Measurements from ENCODE around the gene FBXO41. TPM values are rescaled to one million over a fixed set of nuclear protein-coding genes. Genes with fewer than 3 reads are reported as not detected.

FBXO41 gene
- total and polyA plus RNA-seq, 9 of the 15 experiments (the other 6 are each of a cell fraction or from before 2014, with no cell fraction given): 0.21 to 8.2 (median 3.5) TPM

- TF ChIP-seq CHD7 (IDR thresholded peaks at IDR 0.05; ENCODE audit: low read depth, low read length): no peak
- no peak for TF ChIP-seq TCF7L2 (IDR thresholded peaks at IDR 0.05; ENCODE audit: low read depth, low read length)
- no peak; the same call in 1 of the 2 replicates for TF ChIP-seq PHF21A (IDR thresholded peaks at IDR 0.05; ENCODE audit: borderline replicate concordance, low read depth)
- TF ChIP-seq ZNF217 (CRISPR knock-in tag; IDR thresholded peaks at IDR 0.05): no peak
- TF ChIP-seq ARID1B (IDR thresholded peaks at IDR 0.05): peak; percentile 33; the same call in 1 of the 2 replicates
- TF ChIP-seq ZBTB49 (CRISPR knock-in tag; IDR thresholded peaks at IDR 0.05; ENCODE audit: borderline replicate concordance): no peak
- TF ChIP-seq HDAC8 (tag; IDR thresholded peaks at IDR 0.05): 0 out of 2 replicates have a peak, but pooled peaks have one; percentile 57
- TF ChIP-seq CHCHD3 (CRISPR knock-in tag; IDR thresholded peaks at IDR 0.05): no peak
- TF ChIP-seq XRCC4 (IDR thresholded peaks at IDR 0.05; ENCODE audit: extremely low read depth, insufficient read depth, insufficient read length): no peak
- TF ChIP-seq CHD2 (IDR thresholded peaks at IDR 0.05; ENCODE audit: low read depth, low read length): peak; percentile 85
Observed at GRCh38 chr2:73233154-73233931, 50.9 kb downstream of the FBXO41 start, which contains the start of gene PRADC1 (continued).
